HG03175 (cell line): ENCODE data around the gene METAP1.
"Not testable (repeated sequence)": the region's sequence is repeated elsewhere in the genome, so short reads cannot be mapped to it uniquely, and the experiment has no call there.

ENCODE experiments used
- ATAC-seq: cut with Tn5 transposase; IDR thresholded peaks from one replicate; pipeline ENCODE4 v1.9.1; 2021; ENCODE audit warnings: mild to moderate bottlenecking, moderate library complexity; ENCODE audit not compliant: unreplicated experiment

The METAP1 gene

GRCh38 chr4:98995183-98996055 is at the start of gene METAP1:
METAP1 (plus strand) TSS chr4:98995721; CDS start chr4:98995754, 33 bp downstream.
- ATAC-seq = peak; percentile 92

GRCh38 chr4:98946359-98946758 is 49.2 kb upstream of the METAP1 start:
- ATAC-seq = no peak

DNA sequence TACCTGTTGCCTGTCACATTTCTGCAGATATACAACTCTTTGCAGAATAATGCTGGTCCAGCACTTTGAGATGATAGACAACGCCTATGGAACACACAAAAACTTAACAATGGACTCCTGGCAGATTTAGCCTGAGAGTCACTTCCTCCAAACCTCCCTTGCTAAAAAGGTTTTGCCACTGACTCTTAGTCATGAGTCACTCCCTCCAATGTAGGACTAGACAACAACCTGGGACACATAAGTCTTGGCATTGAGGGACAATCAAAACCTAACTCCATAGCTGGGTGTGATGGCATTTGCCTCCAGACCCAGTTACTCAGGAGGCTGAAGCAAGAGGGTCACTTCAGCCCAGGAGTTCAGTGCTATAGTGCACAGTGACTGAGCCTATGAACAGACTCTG is 44.6 kb upstream of the METAP1 start:
- ATAC-seq = no peak

- ATAC-seq = no peak
These were observed 43.8 kb upstream of the METAP1 start for GRCh38 chr4:98951710-98952109.

- no peak for ATAC-seq
These were observed 40.3 kb upstream of the METAP1 start for GRCh38 chr4:98955229-98955628.

DNA sequence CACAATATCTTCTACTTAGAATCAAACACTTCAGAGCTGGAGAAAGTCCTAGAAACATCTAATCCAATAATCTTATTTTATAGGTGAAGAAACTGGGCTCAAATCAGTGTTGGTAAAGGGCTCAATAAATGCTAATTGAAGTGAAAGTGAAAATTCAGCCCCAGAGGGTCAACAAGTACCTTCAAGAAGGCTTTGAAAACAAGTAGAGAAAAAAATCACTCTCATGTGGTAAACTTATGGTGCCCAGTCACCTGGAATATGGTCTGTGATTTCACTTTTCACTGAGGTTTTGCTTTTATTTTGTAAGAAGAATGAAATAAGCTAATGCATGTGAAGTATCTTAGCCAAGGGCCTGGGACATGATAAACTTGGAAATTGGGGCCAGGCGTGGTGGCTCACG is 37.5 kb upstream of the METAP1 start:
- no peak for ATAC-seq

DNA sequence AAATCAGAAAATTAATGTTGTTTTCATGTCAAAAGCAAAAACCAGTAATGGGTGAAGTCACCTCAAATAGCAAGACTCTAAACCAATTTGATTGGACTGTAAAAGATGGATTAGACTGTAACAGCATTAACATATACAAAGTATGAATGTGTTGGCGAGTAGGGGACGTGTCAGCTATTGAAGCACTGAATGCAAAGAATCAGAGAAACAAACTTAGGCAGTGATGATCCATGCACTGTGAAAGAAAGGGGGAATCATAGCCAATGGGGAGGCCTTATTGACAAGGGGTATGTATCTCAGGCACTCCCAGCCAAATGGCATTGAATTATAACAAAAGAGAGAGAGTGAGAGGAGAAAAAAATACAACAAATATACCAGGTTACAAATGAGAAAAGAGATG is 36.1 kb upstream of the METAP1 start:
- ATAC-seq = no peak

GRCh38 chr4:98961770-98962169 is 33.8 kb upstream of the METAP1 start:
- no peak for ATAC-seq

DNA sequence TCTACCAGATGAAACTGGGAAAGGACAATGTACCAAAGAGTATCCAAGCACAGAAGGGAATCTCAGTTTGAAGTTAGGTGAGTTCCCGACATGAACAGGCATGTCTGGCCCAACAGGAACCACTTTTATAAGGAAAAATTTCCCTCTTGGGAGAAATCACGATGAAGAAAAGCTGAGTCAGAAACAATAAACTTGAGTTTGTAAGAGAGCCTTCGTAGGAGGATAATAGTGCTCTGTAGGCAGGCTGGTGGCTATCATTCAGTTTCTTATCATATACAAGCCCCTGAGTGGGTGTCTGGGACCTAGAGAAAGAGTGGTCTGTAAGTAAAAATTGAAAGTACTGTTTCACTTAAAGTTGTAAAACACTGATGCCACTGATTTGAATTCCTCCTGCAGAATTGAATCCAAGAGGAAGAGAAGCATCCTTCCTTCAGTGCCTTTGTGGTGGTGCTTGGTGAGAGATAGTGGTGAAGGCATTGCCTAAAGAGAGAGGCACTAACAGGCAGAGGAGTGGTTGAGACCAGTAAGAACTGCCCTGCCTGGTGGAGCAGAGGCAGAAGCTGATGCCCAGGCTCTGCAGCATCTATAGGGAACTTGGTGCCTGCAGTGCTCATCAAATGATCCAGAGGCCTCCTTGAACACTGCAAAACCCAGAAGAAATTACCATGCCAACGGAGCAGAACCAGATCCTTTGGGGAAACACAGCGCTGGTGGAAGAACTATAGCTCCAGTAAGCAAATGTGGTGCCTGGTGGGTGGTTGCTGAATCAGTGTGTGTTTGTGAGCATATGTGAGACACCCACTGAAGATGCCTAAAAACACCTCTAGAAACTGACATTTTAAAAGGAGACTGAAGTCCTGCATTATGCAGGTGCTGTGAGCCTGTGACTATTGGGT is 31.7 kb upstream of the METAP1 start:
- ATAC-seq = no peak

GRCh38 chr4:98966926-98967325 is 28.6 kb upstream of the METAP1 start:
- no peak for ATAC-seq

DNA sequence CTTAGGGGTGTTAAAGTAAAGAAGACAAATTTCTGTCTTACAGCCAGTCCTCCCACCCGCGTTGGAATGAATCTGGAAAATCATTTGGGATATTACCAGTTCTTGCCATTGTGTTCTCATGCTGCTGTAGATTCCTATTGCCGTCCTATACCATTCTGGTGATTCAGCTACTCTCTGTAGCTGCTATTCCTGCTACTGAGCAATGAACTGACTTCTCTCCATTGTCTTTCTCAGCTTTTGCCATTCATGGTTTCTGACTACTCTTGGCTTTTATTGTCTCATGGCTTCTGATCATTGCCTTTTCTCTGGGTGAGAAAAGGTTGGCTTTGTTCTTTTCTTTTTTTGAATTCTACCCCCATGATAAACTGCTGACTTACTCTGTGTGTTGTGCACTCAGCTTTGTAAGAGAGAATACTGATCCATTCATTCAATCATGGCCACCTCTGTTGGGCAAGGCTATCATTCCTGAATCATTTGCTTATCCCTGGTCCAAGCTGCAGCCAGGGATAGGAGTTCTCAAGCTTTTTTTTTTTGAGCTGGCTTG is 27.7 kb upstream of the METAP1 start:
- ATAC-seq = no peak

- no peak for ATAC-seq
These were observed 25.4 kb upstream of the METAP1 start for GRCh38 chr4:98969878-98970785.

DNA sequence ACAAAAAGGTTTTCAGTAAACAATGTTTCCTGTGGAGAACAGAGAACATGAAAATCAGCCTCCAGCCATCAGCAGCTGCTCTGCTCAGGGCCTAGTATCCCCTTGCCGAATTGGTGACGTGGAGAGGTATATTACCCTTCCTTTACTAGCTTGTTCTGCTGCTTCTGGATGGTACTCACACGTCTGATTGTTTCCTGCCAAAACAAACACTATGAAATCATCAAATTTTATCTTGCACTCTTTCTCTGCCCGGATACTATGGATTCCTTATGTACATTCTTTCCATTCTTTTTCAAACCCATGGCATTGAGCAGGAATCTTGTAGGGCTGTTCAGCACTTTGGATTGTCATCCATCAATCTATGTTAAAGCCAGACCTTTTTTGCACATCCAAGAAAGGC is 18.8 kb upstream of the METAP1 start:
- no peak for ATAC-seq

DNA sequence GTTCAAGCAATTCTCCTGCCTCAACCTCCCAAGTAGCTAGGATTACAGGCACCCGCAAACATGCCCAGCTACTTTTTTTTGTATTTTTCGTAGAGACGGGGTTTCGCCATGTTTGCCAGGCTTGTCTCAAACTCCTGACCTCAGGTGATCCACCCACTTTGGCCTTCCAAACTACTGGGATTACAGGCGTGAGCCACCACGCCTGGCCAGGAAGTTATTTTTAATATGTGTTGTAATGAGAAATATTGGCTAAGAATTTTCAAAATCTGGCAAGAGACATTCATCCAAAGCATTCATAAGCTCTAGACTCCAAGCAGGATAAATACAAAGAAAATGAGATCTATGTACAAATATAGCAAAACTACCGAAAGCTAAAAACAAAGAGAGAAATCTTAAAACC is 18.0 kb upstream of the METAP1 start:
- no peak for ATAC-seq

DNA sequence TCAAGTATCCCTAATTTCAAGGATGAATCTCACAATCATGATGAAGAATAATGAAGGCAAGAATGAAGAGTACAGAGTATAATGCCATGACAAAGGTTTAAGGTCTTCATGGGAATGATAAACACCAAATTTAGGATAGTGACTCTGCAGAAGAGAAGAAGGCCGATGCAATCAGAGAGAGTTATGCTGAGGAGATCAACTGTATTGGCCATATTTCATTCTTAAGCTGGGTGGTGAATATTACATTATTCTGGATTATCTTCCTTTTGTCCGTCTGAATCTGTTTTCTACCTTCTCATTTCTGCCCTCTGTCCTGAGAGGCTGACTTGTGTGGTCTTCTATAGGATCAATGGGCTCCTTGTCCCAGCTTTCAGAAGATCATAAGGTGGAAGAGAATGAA is 7.8 kb upstream of the METAP1 start:
- no peak for ATAC-seq

DNA sequence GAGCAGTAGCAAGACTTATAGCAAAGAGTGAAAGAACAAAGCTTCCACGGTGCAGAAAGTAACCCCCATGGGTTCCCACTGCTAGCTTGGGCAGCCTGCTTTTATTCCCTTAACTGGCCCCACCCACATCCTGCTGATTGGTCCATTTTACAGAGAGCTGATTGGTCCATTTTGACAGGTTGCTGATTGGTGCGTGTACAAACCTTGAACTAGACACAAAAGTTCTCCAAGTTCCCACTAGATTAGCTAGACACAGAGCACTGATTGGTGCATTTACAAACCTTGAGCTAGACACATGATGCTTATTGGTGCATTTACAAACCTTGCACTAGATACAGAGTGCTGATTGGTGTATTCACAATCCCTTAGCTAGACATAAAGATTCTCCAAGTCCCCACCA is 2.7 kb upstream of the METAP1 start:
- not testable (repeated sequence) for ATAC-seq

DNA sequence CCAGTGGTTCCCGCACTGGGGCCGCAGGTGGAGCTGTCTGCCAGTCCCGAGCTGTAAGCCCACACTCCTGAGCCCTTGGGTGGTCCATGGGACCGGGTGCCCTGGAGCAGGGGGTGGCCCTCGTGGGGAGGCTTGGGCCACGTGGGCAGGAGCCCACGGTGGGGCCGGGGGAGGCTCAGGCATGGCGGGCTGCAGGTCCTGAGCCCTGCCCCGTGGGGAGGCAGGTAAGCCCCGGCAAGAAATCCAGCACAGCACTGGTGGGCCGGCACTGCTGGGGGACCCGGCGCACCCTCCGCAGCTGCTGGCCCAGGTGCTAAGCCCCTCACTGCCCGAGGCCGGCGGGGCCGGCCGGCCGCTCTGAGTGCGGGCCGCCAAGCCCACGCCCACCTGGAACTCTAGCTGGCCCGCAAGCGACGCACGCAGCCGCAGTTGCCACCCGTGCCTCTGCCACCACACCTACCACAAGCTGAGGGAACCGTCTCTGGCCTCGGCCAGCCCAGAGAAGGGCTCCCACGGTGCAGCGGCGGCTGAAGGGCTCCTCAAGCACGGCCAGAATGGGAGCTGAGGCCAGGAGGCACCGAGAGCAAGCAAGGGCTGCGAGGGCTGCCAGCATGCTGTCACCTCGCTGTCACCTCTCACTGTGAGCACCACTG is 2.0 kb upstream of the METAP1 start:
- ATAC-seq = no peak

- ATAC-seq = no peak
These were observed 893 bp upstream of the METAP1 start for GRCh38 chr4:98994474-98995182.

DNA sequence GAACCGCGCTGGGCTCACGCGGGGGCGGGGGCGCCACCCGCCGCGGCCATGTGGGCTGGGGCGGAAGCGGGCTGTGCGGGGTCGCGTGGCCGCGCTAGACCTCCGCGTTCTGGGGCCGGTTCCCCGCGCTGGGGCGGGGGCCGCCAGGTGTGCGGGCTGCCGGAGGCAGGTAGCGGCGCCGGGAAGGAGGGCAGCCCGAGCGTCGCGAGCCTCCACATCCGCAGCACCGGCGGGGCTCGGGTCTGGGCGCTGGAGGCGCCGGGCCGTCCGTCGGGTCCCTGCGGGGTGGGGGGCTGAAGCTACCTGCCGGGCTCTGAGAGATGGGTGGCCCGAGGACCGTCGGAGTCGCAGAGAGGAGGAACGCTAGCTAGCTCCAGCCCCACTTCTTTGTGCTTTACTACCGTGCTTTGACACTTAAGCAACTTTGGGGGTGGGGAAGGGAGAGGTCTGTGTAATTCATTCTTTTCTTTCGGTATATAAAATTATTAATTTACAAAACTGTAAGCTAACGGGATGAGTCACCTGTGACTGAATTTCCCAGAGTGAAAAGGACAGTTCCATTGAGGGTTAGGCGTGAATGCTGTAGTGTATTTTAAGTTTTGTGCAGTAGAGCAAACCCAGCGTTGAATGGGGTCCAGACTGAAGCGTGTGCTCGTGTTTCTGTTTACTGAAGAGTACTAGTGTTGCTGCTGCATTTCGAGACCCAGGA is 689 bp downstream of the METAP1 start:
- ATAC-seq = peak; percentile 19
